Adrenal gland (tissue), 12 donors: ENCODE results near the gene KRIT1. TPM values are rescaled to one million over a fixed set of nuclear protein-coding genes. Genes with fewer than 3 reads are reported as not detected.

Source experiments
- DNase-seq, 7 donors: peaks; one replicate each; pipeline ENCODE4 v3.0.0-alpha.2; 2019 to 2020
- H3K27ac ChIP-seq, 5 donors: fragments of 200-600 bp; sonication (generic) in 4 of 5; 1 replicate in 3 of 5; 2 replicates in 2 of 5; pipeline versions ENCODE4 v1.5.1 to v1.8.0; 2016 to 2020; ENCODE audit warnings: mild to moderate bottlenecking in 1 of 5
- H3K27me3 ChIP-seq: fragments of 200-600 bp; 2 replicates; pipeline ENCODE4 v1.8.0; 2021
- H3K36me3 ChIP-seq, 2 donors: fragments of 200-600 bp; replicated peaks in 1 of 2; 1 replicate in 1 of 2; 2 replicates in 1 of 2; pipeline versions ENCODE4 v1.5.1 to v1.8.0; 2018 to 2022
- H3K4me1 ChIP-seq, 2 donors: fragments of 200-600 bp; replicated peaks in 1 of 2; 1 replicate in 1 of 2; 2 replicates in 1 of 2; pipeline versions ENCODE4 v1.5.1 to v1.8.0; 2018 to 2021
- H3K4me3 ChIP-seq, 4 donors: fragments of 200-600 bp; sonication (generic) in 3 of 4; one replicate each; pipeline ENCODE4 v1.5.1; 2016 to 2018
- H3K9me3 ChIP-seq, 3 donors: fragments of 200-600 bp; sonication (generic) in 1 of 3; replicated peaks in 1 of 3; 1 replicate in 2 of 3; 2 replicates in 1 of 3; pipeline versions ENCODE4 v1.5.1 to v1.8.0; 2016 to 2021
- CTCF ChIP-seq, 6 experiments: fragments of 450-650 bp in 4 of 6; fragments of 200-600 bp in 2 of 6; sonication (generic) in 1 of 6; IDR thresholded peaks; 1 replicate in 5 of 6; 2 replicates in 1 of 6; pipeline versions ENCODE4 v1.5.1 to v1.8.0; 2016 to 2021; ENCODE audit warnings: antibody characterized with exemption in 6 of 6, mild to moderate bottlenecking in 2 of 6, moderate library complexity in 1 of 6
- POLR2A ChIP-seq, 2 donors: fragments of 450-650 bp; IDR thresholded peaks; one replicate each; pipeline ENCODE4 v1.6.1; 2017; ENCODE audit warnings: antibody characterized with exemption in 2 of 2, mild to moderate bottlenecking in 2 of 2, moderate library complexity in 1 of 2
- WGBS, 4 donors: extraction: QIAGEN DNeasy Blood & Tissue Kit in 2 of 4; methylation state at CpG; one replicate each; pipeline versions ENCODE4 v1.1.5 to v1.1.7; 2013 to 2017; 5-methylcytosine and 5-hydroxymethylcytosine counted together
- intact Hi-C, 2 donors: fragments of 100-400 bp; cut with DNase I; formaldehyde crosslinking; loops; one replicate each; pipeline versions ENCODE4 v1.14.1 to v1.15.0; 2022 to 2023
- polyA plus RNA-seq, 3 donors: library from polyadenylated mRNA; stranded (reverse); fragments of 200-250 nt in 2 of 3; fragments of 350-450 nt in 1 of 3; fragmentation: Illumina TruSeq in 1 of 3; extraction: RNeasy Lipid Tissue Mini Kit (QIAGEN cat#74804) in 1 of 3; gene quantifications; one replicate each; pipeline ENCODE4 v1.2.3, GENCODE V29; 2013 to 2014
- total RNA-seq, 9 donors: library from RNA; depleted of rRNA in 4 of 9; stranded (reverse); fragments of >200 nt in 4 of 9; fragments of 120-200 nt in 1 of 9; fragmentation: NEBNext Ultra II Directional in 1 of 9; extraction: Animal tissue kit (Norgen Biotek cat#: 25700) in 1 of 9; gene quantifications; one replicate each; pipeline versions ENCODE4 v1.1.0 to v1.2.4, GENCODE V29; 2013 to 2023
- donor health status: healthy with polysubstance abuse.
- donor health status: Bipolar disorder and iron deficiency.
- donor health status: DM: yes; HTN: yes; CAD: no.
- donor health status: DM: no; HTN: no; CAD: no.
- donor health status: DM: no; HTN: no; CAD: no.
- donor health status: DM: yes; HTN: yes; CAD: no.

KRIT1 gene
- total and polyA plus RNA-seq, 12 donors: 25.2 to 119 (median 40.0) TPM

- Histone ChIP-seq H3K4me1 (no peaks in the 10 kb centered on the region), H3K27ac (no peak overlapping the region), H3K9me3 (no peaks in the 10 kb centered on the region), H3K4me3 (no peak overlapping the region), H3K36me3 (no peaks in the 10 kb centered on the region), H3K27me3 (no peaks in the 10 kb centered on the region)
- TF ChIP-seq POLR2A (IDR thresholded peaks at IDR 0.05) (no peak), CTCF (IDR thresholded peaks at IDR 0.05) (no peak)
- intact Hi-C loops: no loop called here
- no peak for DNase-seq
- 94 to 100% (median 98%) methylated on average over 1 of the region's 1 CpG for WGBS, 4 donors
These were observed 23.2 kb upstream of the KRIT1 start for GRCh38 chr7:92268921-92269320.

DNA sequence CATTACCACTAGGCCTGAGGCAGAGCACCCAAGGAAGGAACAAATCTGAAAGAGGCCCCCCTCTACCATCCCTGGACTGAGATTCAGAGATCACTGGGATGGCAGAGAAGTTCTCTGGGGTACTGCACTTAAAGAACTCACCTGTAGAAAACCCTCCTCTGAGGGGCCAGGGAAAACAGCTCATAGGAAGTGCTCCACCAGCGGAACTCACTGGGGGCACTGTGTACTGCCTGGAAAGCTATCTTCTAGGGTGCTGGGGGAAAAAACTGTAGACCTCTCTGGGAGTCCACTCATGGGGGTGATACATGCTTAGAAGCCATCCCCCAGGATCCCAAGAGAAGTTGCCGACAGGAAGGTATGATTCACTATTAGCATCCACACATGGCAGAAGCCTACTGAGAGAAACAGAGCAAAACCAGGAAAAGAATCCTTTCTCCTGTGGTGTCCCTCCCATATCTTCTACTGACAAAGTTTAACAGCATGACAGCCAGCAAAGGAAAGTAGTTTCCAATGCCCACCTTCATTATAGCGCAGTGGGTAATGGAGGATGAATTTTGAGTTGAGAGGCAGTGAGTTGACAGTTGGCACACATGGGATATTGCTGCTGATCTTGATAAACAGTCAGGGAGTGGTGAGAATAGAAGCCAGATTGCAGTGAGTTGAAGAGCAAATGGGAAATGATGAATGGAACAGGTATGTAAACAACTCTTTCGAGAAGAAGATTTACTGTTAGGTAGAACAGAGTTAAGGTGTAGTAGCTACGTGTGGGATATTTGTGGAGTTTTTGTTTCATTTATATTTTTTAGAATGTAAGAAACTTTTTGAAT, 20.9 kb upstream of the KRIT1 start:
- Histone ChIP-seq H3K27ac (no peak overlapping the region), H3K36me3 (no peaks in the 10 kb centered on the region), H3K27me3 (no peaks in the 10 kb centered on the region), H3K4me3 (no peak overlapping the region), H3K4me1 (no peaks in the 10 kb centered on the region), H3K9me3 (peaks cover 0 to 4% (median 0%) of the 10 kb centered on the region in 3 donors)
- DNase-seq: no peak
- WGBS, 4 donors: 96 to 99% (median 98%) methylated on average over 5 of the region's 5 CpGs
- no peak for TF ChIP-seq POLR2A (IDR thresholded peaks at IDR 0.05)
- no peak for TF ChIP-seq CTCF (IDR thresholded peaks at IDR 0.05)
- intact Hi-C loops: no loop called here

DNA sequence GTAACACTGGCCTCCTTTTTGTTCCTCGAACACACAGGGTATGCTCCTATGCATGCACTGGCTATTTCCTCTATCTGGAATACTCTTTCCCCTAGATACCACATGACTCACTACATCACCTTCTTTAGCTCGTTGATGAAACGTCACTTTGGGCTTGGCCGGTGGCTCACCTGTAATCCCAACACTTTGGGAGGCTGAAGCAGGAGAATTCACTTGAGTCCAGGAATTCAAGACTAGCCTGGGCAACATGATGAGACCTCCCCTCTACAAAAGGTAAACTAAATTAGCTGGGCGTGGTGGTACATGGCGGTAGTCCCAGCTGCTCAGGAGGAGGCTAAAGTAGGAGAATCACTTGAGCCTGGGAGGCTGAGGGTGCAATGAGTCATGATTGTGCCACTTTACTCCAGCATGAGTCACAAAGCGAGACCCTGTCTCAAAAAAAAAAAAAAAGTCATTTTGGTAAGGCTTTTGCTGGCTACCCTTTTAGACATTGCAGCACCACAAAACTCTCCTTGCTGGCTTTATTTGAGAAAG, 14.6 kb upstream of the KRIT1 start:
- intact Hi-C loops: no loop called here
- no peak for TF ChIP-seq CTCF (IDR thresholded peaks at IDR 0.05)
- TF ChIP-seq POLR2A (IDR thresholded peaks at IDR 0.05): no peak
- Histone ChIP-seq H3K27ac (no peak overlapping the region), H3K36me3 (no peaks in the 10 kb centered on the region), H3K4me1 (peaks cover 0 to 3% of the 10 kb centered on the region in 2 donors), H3K27me3 (no peaks in the 10 kb centered on the region), H3K4me3 (no peak overlapping the region), H3K9me3 (peaks cover 0 to 4% (median 0%) of the 10 kb centered on the region in 3 donors)
- 83 to 90% (median 88%) methylated on average over 7 of the region's 7 CpGs for WGBS, 4 donors
- no peak for DNase-seq

GRCh38 chr7:92259610-92260247, 14.0 kb upstream of the KRIT1 start:
- no peaks in the 10 kb centered on the region for H3K36me3 ChIP-seq
- H3K27me3 ChIP-seq: no peaks in the 10 kb centered on the region
- peaks cover 0 to 3% of the 10 kb centered on the region in 2 donors for H3K4me1 ChIP-seq
- H3K4me3 ChIP-seq: no peak overlapping the region
- TF ChIP-seq POLR2A (IDR thresholded peaks at IDR 0.05) (no peak), CTCF (IDR thresholded peaks at IDR 0.05) (no peak)
- peaks cover 0 to 4% (median 0%) of the 10 kb centered on the region in 3 donors for H3K9me3 ChIP-seq
- DNase-seq: no peak
- intact Hi-C loops: no loop called here
- H3K27ac ChIP-seq: no peak overlapping the region
- 85 to 92% (median 90%) methylated on average over 2 of the region's 2 CpGs for WGBS, 4 donors
